ENCODE measurements around the gene STAT5B.
A peak's percentile ranks its signal among the peaks of the same experiment; 100 is the strongest.

STAT5B gene

DNA sequence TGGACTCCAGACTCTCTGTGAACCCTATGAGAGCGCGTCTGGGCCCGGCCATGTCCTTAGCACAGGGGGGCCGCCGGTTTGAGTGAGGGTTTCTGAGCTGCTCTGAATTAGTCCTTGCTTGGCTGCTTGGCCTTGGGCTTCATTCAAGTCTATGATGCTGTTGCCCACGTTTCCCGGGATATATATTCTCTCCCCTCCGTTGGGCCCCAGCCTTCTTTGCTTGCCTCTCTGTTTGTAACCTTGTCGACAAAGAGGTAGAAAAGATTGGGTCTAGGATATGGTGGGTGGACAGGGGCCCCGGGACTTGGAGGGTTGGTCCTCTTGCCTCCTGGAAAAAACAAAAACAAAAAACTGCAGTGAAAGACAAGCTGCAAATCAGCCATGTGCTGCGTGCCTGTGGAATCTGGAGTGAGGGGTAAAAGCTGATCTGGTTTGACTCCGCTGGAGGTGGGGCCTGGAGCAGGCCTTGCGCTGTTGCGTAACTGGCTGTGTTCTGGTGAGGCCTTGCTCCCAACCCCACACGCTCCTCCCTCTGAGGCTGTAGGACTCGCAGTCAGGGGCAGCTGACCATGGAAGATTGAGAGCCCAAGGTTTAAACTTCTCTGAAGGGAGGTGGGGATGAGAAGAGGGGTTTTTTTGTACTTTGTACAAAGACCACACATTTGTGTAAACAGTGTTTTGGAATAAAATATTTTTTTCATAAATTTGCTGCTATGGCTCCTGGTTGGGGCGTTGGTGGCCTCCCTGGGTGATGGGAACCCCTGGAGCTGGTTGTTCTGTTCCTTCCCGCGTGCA lies 35.2 kb upstream of the STAT5B start:
- in situ Hi-C loops (cut with HindIII; ENCODE audit: low sequenced_read_pairs): loop anchor here (10.0 kb wide), 1 partner anchor 203 kb away; no protein-coding TSS in a partner anchor
- TF ChIP-seq, protein P1, sequence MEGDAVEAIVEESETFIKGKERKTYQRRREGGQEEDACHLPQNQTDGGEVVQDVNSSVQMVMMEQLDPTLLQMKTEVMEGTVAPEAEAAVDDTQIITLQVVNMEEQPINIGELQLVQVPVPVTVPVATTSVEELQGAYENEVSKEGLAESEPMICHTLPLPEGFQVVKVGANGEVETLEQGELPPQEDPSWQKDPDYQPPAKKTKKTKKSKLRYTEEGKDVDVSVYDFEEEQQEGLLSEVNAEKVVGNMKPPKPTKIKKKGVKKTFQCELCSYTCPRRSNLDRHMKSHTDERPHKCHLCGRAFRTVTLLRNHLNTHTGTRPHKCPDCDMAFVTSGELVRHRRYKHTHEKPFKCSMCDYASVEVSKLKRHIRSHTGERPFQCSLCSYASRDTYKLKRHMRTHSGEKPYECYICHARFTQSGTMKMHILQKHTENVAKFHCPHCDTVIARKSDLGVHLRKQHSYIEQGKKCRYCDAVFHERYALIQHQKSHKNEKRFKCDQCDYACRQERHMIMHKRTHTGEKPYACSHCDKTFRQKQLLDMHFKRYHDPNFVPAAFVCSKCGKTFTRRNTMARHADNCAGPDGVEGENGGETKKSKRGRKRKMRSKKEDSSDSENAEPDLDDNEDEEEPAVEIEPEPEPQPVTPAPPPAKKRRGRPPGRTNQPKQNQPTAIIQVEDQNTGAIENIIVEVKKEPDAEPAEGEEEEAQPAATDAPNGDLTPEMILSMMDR (IDR thresholded peaks at IDR 0.05; ENCODE audit: low read depth, low read length, missing control alignments): no peak
- peak; percentile 57 for DNase-seq (ENCODE audit: low read depth)
- no peak overlapping the region for H3K4me3 ChIP-seq (ENCODE audit: low read depth, low read length)

DNA sequence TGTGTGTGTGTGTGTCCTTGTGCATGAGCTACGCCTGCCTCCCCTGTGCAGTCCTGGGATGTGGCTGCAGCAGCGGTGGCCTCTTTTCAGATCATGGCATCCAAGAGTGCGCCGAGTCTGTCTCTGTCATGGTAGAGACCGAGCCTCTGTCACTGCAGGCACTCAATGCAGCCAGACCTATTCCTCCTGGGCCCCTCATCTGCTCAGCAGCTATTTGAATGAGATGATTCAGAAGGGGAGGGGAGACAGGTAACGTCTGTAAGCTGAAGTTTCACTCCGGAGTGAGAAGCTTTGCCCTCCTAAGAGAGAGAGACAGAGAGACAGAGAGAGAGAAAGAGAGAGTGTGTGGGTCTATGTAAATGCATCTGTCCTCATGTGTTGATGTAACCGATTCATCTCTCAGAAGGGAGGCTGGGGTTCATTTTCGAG lies 34.6 kb upstream of the STAT5B start:
- no peak overlapping the region for H3K4me3 ChIP-seq (ENCODE audit: low read depth, low read length)
- DNase-seq (ENCODE audit: low read depth): no peak
- TF ChIP-seq, protein P1 (IDR thresholded peaks at IDR 0.05; ENCODE audit: low read depth, low read length, missing control alignments): no peak
- in situ Hi-C loops (cut with HindIII; ENCODE audit: low sequenced_read_pairs): loop anchor here (10.0 kb wide), 1 partner anchor 204 kb away; no protein-coding TSS in a partner anchor

DNA sequence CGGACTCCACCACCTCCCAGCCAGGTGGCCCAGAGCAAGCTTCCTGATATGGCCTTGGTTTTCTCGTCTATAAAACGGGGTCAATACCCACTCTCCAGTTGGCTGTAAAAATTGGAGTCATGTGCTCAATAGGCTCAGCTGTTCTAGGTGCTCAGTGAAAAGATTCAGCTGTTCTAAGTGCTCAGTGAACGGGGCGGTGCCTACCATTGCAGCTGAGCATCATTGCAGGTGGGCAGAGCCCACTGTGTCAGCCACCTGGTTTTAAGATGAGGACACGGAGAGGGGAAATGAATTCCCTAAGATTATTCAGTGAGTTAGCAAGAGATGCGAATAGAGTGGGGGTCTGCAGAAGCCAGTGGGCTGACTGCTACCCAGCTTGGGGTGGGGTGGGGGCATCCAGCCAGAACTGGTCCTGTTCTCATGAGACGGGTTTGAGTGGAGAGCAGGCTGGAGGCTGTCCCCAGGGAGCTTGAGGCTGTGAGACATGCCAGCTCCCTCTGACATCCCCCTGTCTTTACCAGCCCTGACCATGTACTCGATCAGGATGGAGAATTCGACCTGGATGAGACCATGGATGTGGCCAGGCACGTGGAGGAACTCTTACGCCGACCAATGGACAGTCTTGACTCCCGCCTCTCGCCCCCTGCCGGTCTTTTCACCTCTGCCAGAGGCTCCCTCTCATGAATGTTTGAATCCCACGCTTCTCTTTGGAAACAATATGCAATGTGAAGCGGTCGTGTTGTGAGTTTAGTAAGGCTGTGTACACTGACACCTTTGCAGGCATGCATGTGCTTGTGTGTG lies 34.0 kb upstream of the STAT5B start:
- H3K4me3 ChIP-seq (ENCODE audit: low read depth, low read length): no peak overlapping the region
- in situ Hi-C loops (cut with HindIII; ENCODE audit: low sequenced_read_pairs): loop anchor here (10.0 kb wide), 1 partner anchor 205 kb away; no protein-coding TSS in a partner anchor
- no peak for DNase-seq (ENCODE audit: low read depth)
- TF ChIP-seq, protein P1 (IDR thresholded peaks at IDR 0.05; ENCODE audit: low read depth, low read length, missing control alignments): peak; percentile 33

DNA sequence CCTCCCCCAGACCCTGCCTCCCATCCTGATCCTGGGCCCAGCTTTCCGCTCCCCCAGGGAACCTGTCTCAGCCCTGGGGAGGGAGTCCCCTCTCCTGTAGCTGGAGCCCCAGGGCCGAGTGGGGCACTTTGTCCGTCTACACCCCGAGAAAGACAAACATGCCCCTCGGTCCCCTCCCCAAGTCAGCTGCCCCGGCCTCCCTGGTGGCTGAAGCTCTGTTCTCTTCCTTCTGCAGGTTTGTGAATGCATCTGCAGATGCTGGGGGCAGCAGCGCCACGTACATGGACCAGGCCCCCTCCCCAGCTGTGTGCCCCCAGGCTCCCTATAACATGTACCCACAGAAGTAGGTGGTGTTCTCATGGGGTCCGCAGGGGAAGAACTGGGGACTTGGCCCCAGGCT lies 33.0 kb upstream of the STAT5B start:
- no peak overlapping the region for H3K4me3 ChIP-seq (ENCODE audit: low read depth, low read length)
- TF ChIP-seq, protein P1 (IDR thresholded peaks at IDR 0.05; ENCODE audit: low read depth, low read length, missing control alignments): no peak
- DNase-seq (ENCODE audit: low read depth): no peak
- in situ Hi-C loops (cut with HindIII; ENCODE audit: low sequenced_read_pairs): no loop called here

DNA sequence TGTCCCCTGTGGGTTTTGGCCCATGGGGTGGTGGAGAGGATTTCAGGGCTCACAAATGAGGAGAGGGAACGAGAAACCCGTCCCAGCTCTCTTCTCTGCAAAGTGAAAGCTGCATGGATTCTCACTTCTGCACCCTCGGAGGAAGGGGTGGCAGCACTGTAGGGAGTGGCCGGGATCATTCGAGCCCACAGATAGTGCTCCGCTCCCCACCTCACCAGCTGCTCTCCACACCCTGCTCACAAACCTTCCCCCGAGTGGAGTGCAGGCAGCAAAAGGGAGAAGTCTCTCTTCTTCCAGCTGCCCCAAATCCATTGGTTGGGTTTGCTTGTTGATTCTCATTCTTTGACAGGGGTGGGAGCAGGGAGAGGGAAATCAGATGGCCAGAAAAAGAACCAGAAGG lies 32.3 kb upstream of the STAT5B start:
- no peak overlapping the region for H3K4me3 ChIP-seq (ENCODE audit: low read depth, low read length)
- in situ Hi-C loops (cut with HindIII; ENCODE audit: low sequenced_read_pairs): no loop called here
- TF ChIP-seq, protein P1 (IDR thresholded peaks at IDR 0.05; ENCODE audit: low read depth, low read length, missing control alignments): no peak
- DNase-seq (ENCODE audit: low read depth): no peak

DNA sequence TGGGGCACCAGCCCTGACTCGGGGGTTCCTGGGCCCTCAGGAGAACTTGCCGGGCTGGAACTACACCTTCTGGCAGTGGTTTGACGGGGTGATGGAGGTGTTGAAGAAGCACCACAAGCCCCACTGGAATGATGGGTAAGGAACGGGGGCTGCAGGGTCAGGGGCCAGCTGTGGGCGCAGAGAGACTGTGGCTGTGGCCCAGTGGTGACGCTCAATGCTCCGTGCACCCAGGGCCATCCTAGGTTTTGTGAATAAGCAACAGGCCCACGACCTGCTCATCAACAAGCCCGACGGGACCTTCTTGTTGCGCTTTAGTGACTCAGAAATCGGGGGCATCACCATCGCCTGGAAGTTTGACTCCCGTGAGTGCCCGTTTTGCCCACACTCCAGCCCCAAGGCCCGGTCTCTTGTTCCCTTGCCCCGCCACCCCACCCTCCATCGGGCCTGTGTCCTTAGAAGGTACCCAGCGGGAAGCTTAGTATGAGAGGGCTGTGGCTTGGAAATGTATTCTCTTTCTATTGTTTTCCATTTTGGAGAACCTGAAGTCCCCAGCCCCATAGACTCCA lies 31.3 kb upstream of the STAT5B start:
- in situ Hi-C loops (cut with HindIII; ENCODE audit: low sequenced_read_pairs): no loop called here
- TF ChIP-seq, protein P1 (IDR thresholded peaks at IDR 0.05; ENCODE audit: low read depth, low read length, missing control alignments): no peak
- no peak for DNase-seq (ENCODE audit: low read depth)

More for the DNA sequence above, 31.3 kb upstream of the STAT5B start:
- H3K4me3 ChIP-seq (ENCODE audit: low read depth, low read length): no peak overlapping the region

Measured in astrocyte of the cerebellum (primary cell).